K562 (cell line): ENCODE data around the gene POLA1. TPM values are rescaled to one million over a fixed set of nuclear protein-coding genes. Genes with fewer than 3 reads are reported as not detected.

Experiments used
- ATAC-seq: fragments of 200-7000 bp; cut with Tn5 transposase; 3 replicates; pipeline ENCODE4 v1.9.1; 2020; ENCODE audit warnings: moderate library complexity
- BruUV-seq: library from RNA; stranded (reverse); fragments of 400-500 nt; replicated peaks from 2 replicates; lab custom pipeline; 2021; lab: Mats Ljungman, UMichigan
- CTCF ChIA-PET: fragments of 300-600 bp; formaldehyde crosslinking; extraction: SDS; loops from one replicate; lab custom pipeline; 2021; ENCODE audit warnings: low intra/inter-chr PET ratio; lab: Yijun Ruan, JAX
- POLR2A ChIA-PET: fragments of 300-600, 350-650 bp; sonication (Branson Sonifier 250); formaldehyde crosslinking; extraction: SDS; loops from one replicate; lab custom pipeline; 2021; ENCODE audit warnings: antibody characterized with exemption, inconsistent platforms; lab: Yijun Ruan, JAX
- DNase-seq, 4 experiments: peaks; one replicate each; pipeline versions ENCODE4 v3.0.0 to v3.0.0-alpha.2; 2011 to 2018; ENCODE audit warnings: low spot score in 3 of 4, mixed read lengths in 3 of 4; ENCODE audit errors: extremely low read depth in 1 of 4
- FAIRE-seq: peaks from 2 replicates; lab custom pipeline; 2011; peaks lifted over from hg19 to GRCh38; lab: Jason Lieb, UNC
- H2AFZ ChIP-seq: 2 replicates; pipeline ENCODE4 v1.6.0; 2011; ENCODE audit warnings: low read depth, low read length, control low read depth, inconsistent platforms
- H3K27ac ChIP-seq: fragments of 200-600 bp; 3 replicates; pipeline ENCODE4 v1.8.0; 2011; ENCODE audit warnings: low read depth, mild to moderate bottlenecking, control low read depth, inconsistent platforms, low read length, moderate library complexity, mixed read lengths; ENCODE audit errors: extremely low read depth
- H3K27me3 ChIP-seq, 2 experiments: fragments of 300-600 bp in 1 of 2; 2 replicates in 1 of 2; 3 replicates in 1 of 2; pipeline versions ENCODE4 v1.6.0 to v1.8.0; 2011; ENCODE audit warnings: inconsistent platforms in 2 of 2, low read length in 2 of 2, mild to moderate bottlenecking in 1 of 2, mixed read lengths in 1 of 2, moderate library complexity in 1 of 2; ENCODE audit not compliant: control insufficient read depth in 2 of 2, insufficient read depth in 2 of 2
- H3K36me3 ChIP-seq: fragments of 300-600 bp; 3 replicates; pipeline ENCODE4 v1.8.0; 2011; ENCODE audit warnings: mild to moderate bottlenecking, low read length, inconsistent platforms; ENCODE audit not compliant: control insufficient read depth, insufficient read depth
- H3K4me1 ChIP-seq, 2 experiments: fragments of 200-600 bp in 1 of 2; replicated peaks in 1 of 2; 2 replicates in 1 of 2; 3 replicates in 1 of 2; pipeline versions ENCODE4 v1.5.1 to v1.8.0; 2011; ENCODE audit warnings: inconsistent platforms in 2 of 2, low read length in 2 of 2, mild to moderate bottlenecking in 1 of 2, mixed read lengths in 1 of 2, moderate library complexity in 1 of 2; ENCODE audit not compliant: control insufficient read depth in 2 of 2, insufficient read depth in 2 of 2
- H3K4me2 ChIP-seq: 2 replicates; pipeline ENCODE4 v1.6.1; 2011; ENCODE audit warnings: low read length, control low read depth, inconsistent platforms, mixed read lengths; ENCODE audit not compliant: insufficient read depth
- H3K4me3 ChIP-seq: fragments of 200-600 bp; sonication (generic), shearing (Covaris generic); 2 replicates; pipeline ENCODE4 v1.5.1; 2016; ENCODE audit warnings: control low read depth, inconsistent platforms
- H3K79me2 ChIP-seq: fragments of 200-600 bp; 3 replicates; pipeline ENCODE4 v1.8.0; 2011; ENCODE audit warnings: low read length, inconsistent platforms; ENCODE audit not compliant: control insufficient read depth, insufficient read depth
- H3K9ac ChIP-seq, 2 experiments: 2 replicates each; pipeline versions ENCODE4 v1.6.0 to v1.6.1; 2011; ENCODE audit warnings: low read depth in 2 of 2, low read length in 2 of 2, control low read depth in 1 of 2, inconsistent platforms in 1 of 2, mild to moderate bottlenecking in 1 of 2, mixed read lengths in 1 of 2; ENCODE audit not compliant: insufficient read depth in 1 of 2
- H3K9me1 ChIP-seq: one replicate; pipeline ENCODE4 v1.6.0; 2011; ENCODE audit warnings: inconsistent platforms, mild to moderate bottlenecking, low read length, moderate library complexity; ENCODE audit not compliant: control insufficient read depth, insufficient read depth
- H3K9me3 ChIP-seq: replicated peaks from 2 replicates; pipeline ENCODE4 v1.5.1; 2011; ENCODE audit warnings: low read depth, low read length, inconsistent platforms; ENCODE audit not compliant: control insufficient read depth, insufficient read depth
- H4K20me1 ChIP-seq: replicated peaks from 2 replicates; pipeline ENCODE4 v1.6.1; 2011; ENCODE audit warnings: low read length, inconsistent platforms, mixed read lengths; ENCODE audit not compliant: control insufficient read depth, insufficient read depth
- C11orf30 ChIP-seq: fragments of 450-650 bp; IDR thresholded peaks from 2 replicates; pipeline ENCODE4 v1.6.1; 2016; ENCODE audit warnings: low read depth, mild to moderate bottlenecking
- CEBPB ChIP-seq: fragments of 450-650 bp; IDR thresholded peaks from 2 replicates; pipeline ENCODE4 v1.6.1; 2016; ENCODE audit warnings: missing genetic modification characterization, missing compliant biosample characterization
- CEBPG ChIP-seq, 3 experiments: fragments of 200-800 bp in 1 of 3; sonication (Bioruptor generic) in 1 of 3; sonication (generic) in 1 of 3; formaldehyde crosslinking in 1 of 3; IDR thresholded peaks in 2 of 3; conservative IDR thresholded peaks in 1 of 3; 2 replicates each; pipeline versions ENCODE4 v1.6.1 to v1.8.0; 2016 to 2022; ENCODE audit warnings: missing compliant biosample characterization in 2 of 3, missing genetic modification characterization in 2 of 3, mild to moderate bottlenecking in 1 of 3, missing genetic modification reagents in 1 of 3
- DIDO1 ChIP-seq: fragments of 450-650 bp; IDR thresholded peaks from 2 replicates; pipeline ENCODE4 v1.6.1; 2016; ENCODE audit warnings: low read depth, missing biosample characterization, missing genetic modification characterization
- MAFF ChIP-seq: IDR thresholded peaks from 2 replicates; pipeline ENCODE4 v1.6.1; 2012; ENCODE audit warnings: low read length, improper control_type of control experiment
- MAFG ChIP-seq: fragments of 450-650 bp; conservative IDR thresholded peaks from 2 replicates; pipeline ENCODE4 v1.6.1; 2016; ENCODE audit warnings: missing genetic modification characterization, missing compliant biosample characterization
- MAFK ChIP-seq: IDR thresholded peaks from 2 replicates; pipeline ENCODE4 v1.6.1; 2011; ENCODE audit warnings: low read length, improper control_type of control experiment
- PURB ChIP-seq: sonication (generic); formaldehyde crosslinking; IDR thresholded peaks from 2 replicates; pipeline ENCODE4 v1.9.0; 2021; ENCODE audit warnings: low read depth, mild to moderate bottlenecking, missing genetic modification reagents
- ZNF316 ChIP-seq: fragments of 450-650 bp; IDR thresholded peaks from 2 replicates; pipeline ENCODE4 v1.6.1; 2016
- WGBS: fragments of 100-300 bp; shearing (Covaris generic); methylation state at CpG from one replicate; pipeline ENCODE4 v1.1.6; 2016; ENCODE audit warnings: low coverage, mixed read lengths; ENCODE audit not compliant: insufficient coverage; ENCODE audit errors: missing lambda C conversion rate; 5-methylcytosine and 5-hydroxymethylcytosine counted together
- in situ Hi-C: fragments of 300-500 bp; cut with MboI; formaldehyde crosslinking; loops from 4 replicates; pipeline ENCODE4 v1.15.0; 2018; ENCODE audit warnings: inconsistent platforms, mixed read lengths
- intact Hi-C: fragments of 100-400 bp; cut with micrococcal nuclease; formaldehyde crosslinking; loops from 2 replicates; pipeline ENCODE4 v1.14.2; 2022
- polyA plus RNA-seq, 8 experiments: library from polyadenylated mRNA; depleted of rRNA in 4 of 8; stranded (reverse) in 5 of 8; unstranded in 3 of 8; fragments of >200 nt; fragmentation: Nextera tagmentation in 2 of 8; fragmentation: Illumina TruSeq in 1 of 8; extraction: Ambion mirVana in 2 of 8; extraction: Trizol in 1 of 8; gene quantifications; 2 replicates each; pipeline versions ENCODE4 v1.2.1 to v1.2.3, GENCODE V29; 2011 to 2014; ENCODE audit warnings: inconsistent platforms in 1 of 8, missing spikeins in 1 of 8
- total RNA-seq, 7 experiments: library from RNA; depleted of rRNA in 6 of 7; stranded (reverse); fragments of >200 nt in 6 of 7; fragmentation: Illumina TruSeq in 2 of 7; extraction: Trizol in 2 of 7; gene quantifications; 2 replicates each; pipeline versions ENCODE4 v1.2.1 to v1.2.3, GENCODE V29; 2011 to 2021; ENCODE audit warnings: low replicate concordance in 1 of 7

Gene POLA1
- total and polyA plus RNA-seq, 9 of the 15 experiments (the other 6 are each of a cell fraction or from before 2014, with no cell fraction given) = 8.6 to 48.4 (median 27.4) TPM

DNA sequence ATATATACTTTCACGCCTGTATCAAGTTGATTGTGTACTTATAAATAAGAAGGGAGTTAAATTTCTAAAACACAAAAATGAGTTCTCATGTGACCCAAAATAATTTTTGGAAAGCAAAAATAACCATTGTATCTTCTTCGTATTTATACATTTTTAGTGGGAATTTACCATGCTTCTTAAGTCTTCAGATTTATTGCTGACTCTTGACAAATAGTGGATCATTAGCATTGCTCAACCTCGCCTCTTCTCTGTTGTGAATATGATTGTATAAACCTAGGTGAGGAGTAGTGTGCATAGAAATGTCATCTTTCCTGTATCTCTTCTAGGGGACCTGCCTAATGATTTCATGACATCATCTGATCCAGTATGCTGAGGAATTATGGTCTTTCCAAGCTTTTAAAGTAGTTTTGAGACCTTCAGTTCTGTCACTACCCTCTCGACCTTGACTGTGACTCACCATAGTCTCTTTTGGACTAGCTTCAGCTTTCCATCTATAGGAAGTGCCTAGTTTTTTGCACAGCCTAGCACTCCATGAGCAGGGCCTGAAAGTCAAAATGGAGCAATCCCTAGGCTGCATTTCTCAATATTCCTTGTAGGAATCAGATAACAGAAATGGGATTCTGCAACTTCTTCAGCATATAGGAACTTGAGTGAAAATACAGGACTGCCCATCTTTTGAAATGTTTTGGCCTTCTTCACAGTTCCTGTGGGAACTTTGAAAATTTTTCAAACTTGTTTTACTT, 164.5 kb downstream of the POLA1 start:
- BruUV-seq = no TSS peak
- TF ChIP-seq ZNF316 (peak; percentile 72), CEBPG (CRISPR knock-in tag; IDR thresholded peaks at IDR 0.05) (no peak), CEBPG (tag; conservative IDR thresholded peaks at IDR 0.05 in 1 of 2, IDR thresholded peaks at IDR 0.05 in 1 of 2) (peak in 1 of 2 experiments; percentile 53; a peak in 1 of 4 replicates), PURB (CRISPR knock-in tag) (no peak), CEBPB (tag) (peak; percentile 53), MAFK (peak; percentile 38; the same call in 1 of the 2 replicates), C11orf30 (peak; percentile 55), DIDO1 (tag) (no peak), MAFF (peak; percentile 52), MAFG (tag) (no peak)
- CTCF ChIA-PET = no interaction called here
- Histone ChIP-seq H3K27ac (no peak overlapping the region), H2AFZ (no peak overlapping the region), H3K4me3 (no peak overlapping the region), H3K9ac (no peak overlapping the region), H3K27me3 (no peaks in the 10 kb centered on the region), H3K9me3 (no peaks in the 10 kb centered on the region), H3K79me2 (no peaks in the 10 kb centered on the region), H4K20me1 (no peaks in the 10 kb centered on the region), H3K9me1 (no peaks in the 10 kb centered on the region), H3K36me3 (peaks cover 35% of the 10 kb centered on the region), H3K4me2 (no peak overlapping the region), H3K4me1 (no peaks in the 10 kb centered on the region; a peak in 2 of 5 replicates)
- ATAC-seq (no peak; the same call in 2 of the 3 replicates), FAIRE-seq (no peak), DNase-seq (no peak)
- in situ Hi-C loops = no loop called here
- intact Hi-C loops = no loop called here
- WGBS = 79% methylated on average over 4 of the region's 4 CpGs
- POLR2A ChIA-PET = interaction anchor here (1.6 kb wide), 1 partner anchor 10 kb away, joined by 4 read pairs; no protein-coding TSS in a partner anchor
